ENCODE results near the gene NPHP4. TPM values are rescaled to one million over a fixed set of nuclear protein-coding genes. Genes with fewer than 3 reads are reported as not detected.
"Not testable (repeated sequence)": the region's sequence is repeated elsewhere in the genome, so short reads cannot be mapped to it uniquely, and the experiment has no call there.

The NPHP4 gene
- total RNA-seq, 1 experiment from 2014 or later = 2.4 TPM

- DNase-seq (ENCODE audit: low spot score) = no peak
These were observed 32.2 kb upstream of the NPHP4 start for GRCh38 chr1:6024376-6024775.

- no peak for DNase-seq (ENCODE audit: low spot score)
These were observed 31.1 kb upstream of the NPHP4 start for GRCh38 chr1:6023346-6023745.

DNA sequence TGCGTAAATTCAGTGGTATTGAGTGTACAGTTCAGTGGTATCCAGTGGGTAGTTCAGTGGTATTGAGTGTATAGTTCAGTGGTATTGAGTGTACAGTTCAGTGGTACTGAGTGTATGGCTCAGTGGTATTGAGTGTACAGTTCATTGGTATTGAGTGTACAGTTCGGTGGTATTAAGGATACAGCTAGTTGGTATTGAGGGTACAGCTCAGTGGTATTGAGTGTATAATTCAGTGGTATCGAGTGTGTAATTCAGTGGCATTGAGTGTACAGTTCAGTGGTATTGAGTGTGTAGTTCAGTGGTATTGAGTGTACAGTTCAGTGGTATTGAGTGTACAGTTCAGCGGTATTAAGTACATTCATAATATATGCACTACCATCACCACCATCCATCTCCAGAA lies 30.0 kb upstream of the NPHP4 start:
- no peak for DNase-seq (ENCODE audit: low spot score)

GRCh38 chr1:6019166-6019845 lies 27.1 kb upstream of the NPHP4 start:
- DNase-seq (ENCODE audit: low spot score) = no peak

DNA sequence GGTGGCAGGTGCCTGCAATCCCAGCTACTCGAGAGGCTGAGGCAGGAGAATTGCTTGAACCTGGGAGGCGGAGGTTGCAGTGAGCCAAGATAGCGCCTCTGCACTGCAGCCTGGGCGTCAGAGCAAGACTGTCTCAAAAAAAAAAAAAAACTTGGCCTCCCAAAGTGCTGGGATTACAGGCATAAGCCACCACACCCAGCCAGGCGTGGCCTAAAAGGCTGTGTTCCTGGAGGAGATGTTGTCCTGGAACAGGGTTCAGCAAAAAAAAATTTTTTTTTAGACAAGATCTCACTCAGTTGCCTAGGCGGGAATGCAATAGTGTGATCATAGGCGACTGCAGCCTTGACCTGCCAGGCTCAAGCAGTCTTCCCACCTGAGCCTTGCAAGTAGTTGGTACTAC lies 25.4 kb upstream of the NPHP4 start:
- DNase-seq (ENCODE audit: low spot score) = not testable (repeated sequence)

DNA sequence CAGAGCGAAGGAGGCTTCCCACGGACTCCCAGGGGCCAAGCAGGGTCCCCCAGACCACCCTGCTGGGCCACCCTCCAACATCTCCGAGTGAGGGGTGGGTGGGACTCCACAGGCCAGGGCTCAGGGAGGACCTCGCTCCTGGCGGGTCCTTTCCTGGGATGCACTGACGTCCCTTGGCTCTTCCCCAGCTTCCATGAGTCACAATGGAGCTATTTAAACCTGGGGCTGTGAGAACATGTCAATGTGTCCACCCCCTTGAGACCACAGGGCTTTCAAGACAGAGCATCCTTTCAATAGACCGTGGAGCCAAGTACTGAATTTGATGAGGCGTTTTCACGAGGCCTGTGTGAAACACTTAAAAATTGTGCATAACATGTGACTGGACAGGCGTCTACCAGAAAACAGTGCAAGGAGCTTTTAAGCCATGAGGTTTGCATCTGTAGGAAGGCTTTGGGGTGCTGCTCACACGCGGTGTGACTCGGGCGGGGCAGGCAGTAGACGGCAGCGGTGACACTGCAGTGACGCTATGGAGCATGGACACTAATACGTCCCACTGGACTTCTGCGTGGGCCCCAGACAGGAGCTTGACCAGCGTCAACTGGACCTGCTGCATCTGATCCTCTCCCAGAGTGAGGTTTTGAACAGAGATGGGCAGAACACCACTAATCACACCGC lies 24.1 kb upstream of the NPHP4 start:
- no peak for DNase-seq (ENCODE audit: low spot score)

GRCh38 chr1:6014130-6014999 lies 22.1 kb upstream of the NPHP4 start:
- no peak for DNase-seq (ENCODE audit: low spot score)

DNA sequence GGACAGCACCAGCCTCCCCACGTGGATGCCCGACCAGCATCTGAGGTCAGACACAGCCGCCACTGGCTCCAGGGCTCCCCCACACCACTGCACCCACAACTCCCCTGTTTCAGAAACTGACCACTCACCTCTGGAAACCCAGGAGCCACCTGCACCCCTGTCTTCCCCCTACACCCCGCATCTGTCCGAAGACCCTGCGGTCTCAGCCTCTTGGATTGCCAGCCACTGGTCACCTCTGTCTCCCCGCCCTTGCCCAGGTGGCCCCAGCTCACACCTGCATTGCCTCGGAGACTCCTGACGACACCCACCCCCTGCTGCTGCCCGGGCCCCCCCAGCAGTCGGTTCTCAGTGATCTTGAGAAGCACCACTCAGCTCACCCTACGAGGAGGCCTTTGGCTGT lies 21.3 kb upstream of the NPHP4 start:
- DNase-seq (ENCODE audit: low spot score) = no peak

DNA sequence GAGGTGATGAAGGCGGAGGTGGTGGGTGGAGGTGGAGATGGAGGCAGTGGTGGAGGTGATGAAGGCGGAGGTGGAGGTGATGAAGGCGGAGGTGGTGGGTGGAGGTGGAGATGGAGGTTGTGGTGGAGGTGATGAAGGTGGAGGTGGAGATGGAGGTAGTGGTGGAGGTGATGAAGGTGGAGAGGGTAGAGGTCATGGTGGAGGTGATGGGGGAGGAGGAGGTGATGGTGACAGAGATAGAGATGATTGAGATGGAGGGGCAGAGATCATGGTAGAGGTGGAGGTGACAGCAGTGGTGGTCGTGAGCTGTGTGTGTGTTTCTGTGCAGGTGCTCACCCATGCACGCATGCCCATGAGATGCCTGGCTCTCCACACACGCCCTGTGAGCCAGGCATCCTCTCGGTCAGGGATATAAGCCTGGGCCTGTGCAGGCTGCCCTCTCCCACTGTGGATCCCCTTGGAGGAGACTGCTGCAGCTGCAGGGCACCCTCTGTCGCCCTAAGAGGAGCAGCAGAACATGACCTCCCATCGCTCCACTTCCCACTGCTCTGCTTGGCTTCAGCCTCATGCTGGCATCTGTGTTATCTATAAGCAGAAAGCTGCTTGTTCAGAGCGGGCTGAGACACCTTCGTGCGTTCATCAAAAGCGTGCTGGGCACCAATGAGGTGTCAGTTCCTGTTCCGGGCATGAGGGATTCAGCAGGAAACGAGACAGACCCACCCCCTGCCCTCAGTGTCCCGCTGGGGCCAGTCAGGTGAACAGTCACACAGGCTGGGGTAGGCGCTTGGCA lies 20.5 kb upstream of the NPHP4 start:
- DNase-seq (ENCODE audit: low spot score) = no peak

GRCh38 chr1:6011946-6012258 lies 19.7 kb upstream of the NPHP4 start:
- no peak for DNase-seq (ENCODE audit: low spot score)

DNA sequence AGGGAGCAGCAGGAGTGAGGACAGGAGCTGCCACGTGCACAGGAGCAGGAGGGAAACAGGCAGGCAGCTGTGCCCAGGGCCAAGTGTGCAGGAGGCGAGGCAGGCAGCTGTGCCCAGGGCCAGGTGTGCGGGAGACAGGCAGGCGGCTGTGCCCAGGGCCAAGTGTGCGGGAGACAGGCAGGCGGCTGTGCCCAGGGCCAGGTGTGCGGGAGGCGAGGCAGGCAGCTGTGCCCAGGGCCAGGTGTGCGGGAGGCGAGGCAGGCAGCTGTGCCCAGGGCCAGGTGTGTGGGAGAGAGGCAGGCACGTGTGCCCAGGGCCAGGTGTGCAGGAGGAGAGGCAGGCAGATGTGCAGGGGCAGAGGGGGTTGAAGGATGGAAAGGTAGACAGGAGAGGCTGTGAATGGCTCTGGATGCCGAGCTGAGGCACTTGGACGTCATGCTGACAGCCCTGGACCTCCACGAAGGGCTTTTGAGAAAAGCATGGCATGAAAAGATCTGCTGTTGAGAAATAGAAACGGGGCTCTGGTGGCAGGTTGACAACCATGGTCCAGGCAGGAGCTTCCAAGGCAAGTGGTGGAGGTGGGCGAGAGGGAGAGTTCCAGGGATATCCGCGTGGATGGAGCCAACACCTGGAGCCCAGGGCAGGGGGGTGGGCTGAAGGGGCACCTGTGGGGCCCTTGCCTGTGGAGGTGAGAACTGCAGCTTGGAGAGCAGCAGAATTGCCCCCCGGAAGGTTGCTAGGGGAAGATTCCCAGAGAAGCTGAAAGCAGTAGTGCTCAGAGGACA lies 19.1 kb upstream of the NPHP4 start:
- DNase-seq (ENCODE audit: low spot score) = no peak

DNA sequence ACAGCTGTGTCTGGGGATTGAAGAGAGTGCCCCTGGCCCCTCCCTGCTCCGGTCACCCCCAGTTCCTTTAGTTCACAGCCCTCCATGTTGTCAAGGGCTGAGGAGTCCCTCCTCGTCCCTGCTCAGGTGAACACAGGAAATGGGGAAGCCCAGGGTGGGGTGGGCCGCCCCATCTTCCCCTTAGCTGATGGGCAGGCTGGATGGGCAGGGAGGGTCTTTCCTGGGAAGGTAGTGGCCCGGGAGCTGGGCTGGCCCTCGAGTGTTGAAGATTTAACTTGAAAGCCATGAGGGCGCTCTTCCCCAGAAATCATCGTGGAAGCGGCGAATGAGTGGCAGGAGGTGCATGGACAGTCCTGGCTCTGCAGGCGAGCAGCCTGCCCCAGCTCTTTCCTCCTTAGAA lies 18.3 kb upstream of the NPHP4 start:
- no peak for DNase-seq (ENCODE audit: low spot score)

DNA sequence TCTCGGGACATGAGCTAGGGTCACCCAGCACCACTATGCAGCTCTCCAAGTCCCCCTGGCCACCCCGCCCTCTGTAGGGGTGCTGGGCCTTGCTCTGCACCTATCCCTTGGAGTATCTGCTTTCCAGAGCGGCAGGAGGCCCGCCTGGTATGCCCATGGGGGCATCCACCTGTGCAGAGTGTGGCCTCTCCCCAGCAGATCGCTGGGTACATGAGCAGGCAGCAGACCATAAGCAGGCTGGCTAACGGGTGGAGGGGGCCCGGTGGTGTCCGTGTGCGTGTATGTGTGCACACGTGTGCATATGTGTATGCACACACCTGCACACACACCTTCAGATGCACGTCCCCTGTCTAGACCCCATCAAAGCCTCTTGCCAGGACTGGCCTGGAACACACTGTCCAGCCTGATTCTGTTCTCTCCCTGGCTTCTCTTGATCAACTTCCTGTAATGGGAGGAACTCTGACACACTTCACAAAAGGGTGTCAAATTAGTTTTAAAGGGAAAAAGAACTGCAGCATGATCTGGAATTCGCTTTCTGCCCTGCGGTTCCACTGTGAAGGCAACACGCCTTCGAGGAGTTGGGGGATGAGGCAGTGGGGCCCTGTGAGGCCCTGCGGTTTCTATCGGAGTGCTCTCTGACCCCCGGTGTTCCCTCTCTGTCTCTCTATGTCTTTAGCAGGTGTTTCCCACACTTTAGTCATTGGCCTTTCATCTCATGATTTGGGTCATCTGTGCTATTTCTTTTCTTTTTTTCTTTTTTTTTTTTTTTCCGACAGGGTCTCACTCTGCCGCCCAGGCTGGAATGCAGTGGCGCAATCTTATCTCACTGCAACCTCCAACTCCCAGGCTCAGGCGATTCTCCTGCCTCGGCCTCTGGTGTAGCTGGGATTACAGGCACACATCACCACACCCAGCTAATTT lies 17.2 kb upstream of the NPHP4 start:
- DNase-seq (ENCODE audit: low spot score) = no peak

DNA sequence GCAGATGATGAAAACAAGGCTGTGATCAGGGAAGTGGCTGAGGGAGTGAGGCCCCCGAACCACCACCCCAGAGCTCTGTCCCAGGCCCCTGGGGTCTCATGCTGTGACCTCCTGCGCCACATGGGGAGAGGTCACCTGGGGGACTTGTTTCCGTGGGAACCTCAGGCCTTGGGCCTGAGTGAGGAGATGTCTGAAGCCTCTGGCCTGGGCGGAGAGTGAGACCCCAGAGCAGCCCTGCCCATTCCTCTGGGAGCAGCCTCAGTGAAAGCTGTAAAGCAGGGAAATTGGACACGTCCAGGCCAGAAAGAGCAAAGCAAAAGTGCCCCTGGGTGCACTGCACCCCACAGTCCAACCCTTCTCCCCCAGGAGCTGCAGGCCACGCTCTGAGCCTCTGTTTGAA lies 16.5 kb upstream of the NPHP4 start:
- DNase-seq (ENCODE audit: low spot score) = no peak

DNA sequence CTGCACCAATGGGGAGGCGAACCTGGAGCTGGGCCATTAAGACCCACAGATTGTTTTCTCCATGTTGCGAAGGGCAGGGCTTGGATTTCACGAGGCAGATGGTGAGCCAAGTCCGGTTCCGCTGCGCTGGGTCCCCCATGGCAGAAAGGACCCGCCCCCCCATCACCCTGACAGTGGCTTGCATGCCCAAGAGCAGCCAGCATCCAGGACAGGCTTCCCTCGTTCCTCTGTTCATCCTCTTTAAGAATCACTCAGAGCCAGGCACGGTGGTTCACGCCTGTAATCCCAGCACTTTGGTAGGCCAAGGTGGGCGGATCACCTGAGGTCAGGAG lies 15.8 kb upstream of the NPHP4 start:
- no peak for DNase-seq (ENCODE audit: low spot score)

- DNase-seq (ENCODE audit: low spot score) = no peak
These were observed 15.3 kb upstream of the NPHP4 start for GRCh38 chr1:6007318-6008083.

- DNase-seq (ENCODE audit: low spot score) = no peak
These were observed 14.7 kb upstream of the NPHP4 start for GRCh38 chr1:6006882-6007281.

- DNase-seq (ENCODE audit: low spot score) = no peak
These were observed 13.2 kb upstream of the NPHP4 start for GRCh38 chr1:6005276-6005917.
